ENCODE measurements around the gene TUT1.

DNA sequence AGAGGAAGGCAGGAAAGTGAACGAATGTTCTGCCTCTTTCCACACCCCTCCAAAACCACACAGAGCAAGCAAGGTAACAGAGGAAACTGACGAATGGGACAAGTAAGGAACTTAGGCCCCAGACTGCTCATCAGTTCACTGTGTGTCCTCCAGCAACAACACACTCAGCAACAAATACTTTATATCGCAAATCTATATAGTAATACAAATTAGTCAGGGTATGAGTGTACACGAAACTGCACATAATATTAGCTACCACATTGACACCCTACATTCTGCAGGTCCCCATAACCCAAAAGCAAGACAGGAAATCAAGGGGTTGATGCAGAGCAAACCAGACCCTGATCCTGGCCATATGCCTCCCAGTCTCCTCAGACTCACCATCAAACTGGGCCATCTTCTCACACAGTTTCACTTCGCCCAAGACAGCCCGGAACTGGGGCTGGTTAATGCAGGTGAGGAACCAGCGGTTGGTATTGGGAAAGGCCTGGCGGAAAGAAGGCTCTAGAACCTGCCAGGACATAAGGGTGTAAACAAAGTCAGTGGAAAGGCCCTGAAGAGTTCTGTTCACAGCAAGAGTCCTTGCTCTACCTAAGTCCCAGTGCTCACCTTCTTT, 24.2 kb downstream of the TUT1 start:
- TF ChIP-seq GATA3 (IDR thresholded peaks at IDR 0.05; ENCODE audit: low read depth, low read length) (no peak), GATA2 (IDR thresholded peaks at IDR 0.05; ENCODE audit: low read depth, low read length) (no peak)

Measured in SH-SY5Y (cell line).